Measurements from ENCODE around the gene ESYT3.

GRCh38 chr3:138464491-138464860 lies 30.1 kb downstream of the ESYT3 start:
- TF ChIP-seq CTCF (IDR thresholded peaks at IDR 0.05; ENCODE audit: insufficient read depth, low read length) (no peak), GABPA (IDR thresholded peaks at IDR 0.05; ENCODE audit: low read depth) (no peak), POLR2AphosphoS5 (IDR thresholded peaks at IDR 0.05; ENCODE audit: low read depth) (no peak), REST (IDR thresholded peaks at IDR 0.05; ENCODE audit: insufficient replicate concordance, low read depth) (no peak), SPI1 (IDR thresholded peaks at IDR 0.05; ENCODE audit: borderline replicate concordance, low read depth) (no peak)

Measured in HL-60 (cell line).